Astrocyte (in vitro differentiated cells and primary cell): ENCODE measurements around the gene EMP1. TPM values are rescaled to one million over a fixed set of nuclear protein-coding genes. Genes with fewer than 3 reads are reported as not detected.

Experiments used
- total RNA-seq: library from RNA; stranded (reverse); gene quantifications from 2 replicates; pipeline ENCODE4 v1.2.1, GENCODE V29; 2021

Gene EMP1
- total RNA-seq, 1 donor from 2014 or later: 71.7 TPM

Other genes with a start within 250 kb of the EMP1 start
- gene GPRC5D, start 244.6 kb upstream of the EMP1 start, total RNA-seq: not detected in 2 replicates
- gene HEBP1, start 196.5 kb upstream of the EMP1 start, total RNA-seq: 27.8 and 28.9 TPM in 2 replicates
- 6.2 and 6.3 TPM in 2 replicates for gene FAM234B, start 152.3 kb upstream of the EMP1 start, total RNA-seq
- 0.23 TPM in 1 of 2 replicates, not detected in the other for gene GSG1, start 93.1 kb upstream of the EMP1 start, total RNA-seq